Common myeloid progenitor, CD34-positive (primary cell): ENCODE measurements around the gene NPPC.

Source experiments
- CTCF ChIA-PET: fragments of 350-600 bp; sonication (Branson Sonifier 250); formaldehyde crosslinking; loops from one replicate; lab custom pipeline; 2021; ENCODE audit warnings: antibody characterized with exemption; lab: Charles Lee
- POLR2A ChIA-PET: fragments of 350-600 bp; sonication (Branson Sonifier 250); formaldehyde crosslinking; loops from one replicate; lab custom pipeline; 2021; ENCODE audit warnings: antibody characterized with exemption; lab: Charles Lee
- DNase-seq, 3 donors: peaks; one replicate each; pipeline versions ENCODE4 v3.0.0 to v3.0.0-alpha.2; 2013
- H3K27ac ChIP-seq, 2 experiments: 1 replicate in 1 of 2; 2 replicates in 1 of 2; pipeline ENCODE4 v1.7.0; 2013; ENCODE audit warnings: inconsistent platforms in 2 of 2, low read length in 2 of 2, mild to moderate bottlenecking in 2 of 2, low read depth in 1 of 2, moderate library complexity in 1 of 2; ENCODE audit not compliant: severe bottlenecking in 2 of 2, insufficient read depth in 1 of 2, poor library complexity in 1 of 2
- H3K27me3 ChIP-seq, 5 experiments: replicated peaks in 2 of 5; 1 replicate in 3 of 5; 2 replicates in 2 of 5; pipeline versions ENCODE4 v1.6.1 to v1.7.0; 2013; ENCODE audit warnings: low read length in 4 of 5, mild to moderate bottlenecking in 2 of 5, moderate library complexity in 2 of 5, inconsistent platforms in 1 of 5; ENCODE audit not compliant: insufficient read depth in 5 of 5, control insufficient read depth in 4 of 5
- H3K36me3 ChIP-seq, 4 experiments: 1 replicate in 2 of 4; 2 replicates in 2 of 4; pipeline versions ENCODE4 v1.6.1 to v1.7.0; 2013; ENCODE audit warnings: low read length in 3 of 4, control low read depth in 1 of 4, mild to moderate bottlenecking in 1 of 4; ENCODE audit not compliant: control insufficient read depth in 4 of 4, insufficient read depth in 4 of 4
- H3K4me1 ChIP-seq, 4 experiments: 1 replicate in 3 of 4; 2 replicates in 1 of 4; pipeline versions ENCODE4 v1.6.1 to v1.7.1; 2013; ENCODE audit warnings: low read length in 3 of 4, mild to moderate bottlenecking in 3 of 4, control low read depth in 1 of 4, inconsistent platforms in 1 of 4, moderate library complexity in 1 of 4; ENCODE audit not compliant: control insufficient read depth in 4 of 4, insufficient read depth in 4 of 4; ENCODE audit errors: control extremely low read depth in 1 of 4
- H3K4me3 ChIP-seq, 7 experiments: 1 replicate in 4 of 7; 2 replicates in 3 of 7; pipeline versions ENCODE4 v1.5.1 to v1.7.0; 2013; ENCODE audit warnings: mild to moderate bottlenecking in 7 of 7, low read length in 6 of 7, moderate library complexity in 6 of 7, inconsistent platforms in 2 of 7, low read depth in 2 of 7, control low read depth in 1 of 7; ENCODE audit not compliant: insufficient read depth in 4 of 7, control insufficient read depth in 1 of 7; ENCODE audit errors: extremely low read depth in 1 of 7
- H3K9me3 ChIP-seq, 5 experiments: 1 replicate in 4 of 5; 2 replicates in 1 of 5; pipeline versions ENCODE4 v1.6.1 to v1.7.1; 2013; ENCODE audit warnings: low read length in 4 of 5, mild to moderate bottlenecking in 2 of 5, inconsistent platforms in 1 of 5, low read depth in 1 of 5, moderate library complexity in 1 of 5; ENCODE audit not compliant: control insufficient read depth in 4 of 5, insufficient read depth in 2 of 5; ENCODE audit errors: control extremely low read depth in 1 of 5
- whole genome bisulfite sequencing: methylation state at CpG from one replicate; pipeline ENCODE4 v1.1.5; 2013; ENCODE audit not compliant: insufficient coverage; 5-methylcytosine and 5-hydroxymethylcytosine counted together

NPPC gene

DNA sequence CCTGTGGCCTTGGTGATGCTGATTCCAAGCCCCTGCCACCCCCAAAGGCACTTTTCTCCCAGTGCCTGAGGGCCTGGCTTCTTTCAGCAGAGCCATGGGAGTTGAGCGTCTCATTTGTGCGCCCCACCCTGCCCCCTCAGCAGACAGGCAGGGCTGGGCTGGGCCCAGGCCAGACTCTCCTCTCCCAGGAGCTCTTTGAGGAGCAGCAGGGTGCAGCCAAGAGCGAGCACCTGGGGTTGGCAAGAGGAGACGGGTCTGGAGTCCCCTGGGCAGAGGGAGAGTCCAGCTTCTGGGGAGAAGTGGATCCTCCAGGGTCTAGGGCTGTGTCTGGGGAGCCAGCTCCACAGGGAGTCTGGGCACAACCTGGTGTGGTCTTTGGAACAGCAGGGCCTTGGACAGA, 21.2 kb downstream of the NPPC start:
- DNase-seq: no peak
- WGBS: 100% methylated on average over 4 of the region's 4 CpGs
- Histone ChIP-seq H3K9me3 (no peaks in the 10 kb centered on the region), H3K36me3 (no peaks in the 10 kb centered on the region), H3K4me1 (peaks cover 0 to 12% (median 7%) of the 10 kb centered on the region in 4 experiments), H3K4me3 (no peak overlapping the region), H3K27ac (no peak overlapping the region), H3K27me3 (peaks cover 0 to 2% (median 0%) of the 10 kb centered on the region in 5 experiments)
- ChIA-PET POLR2A (no interaction called here), CTCF (interaction anchor here (0.9 to 5.3 kb wide), 8 partner anchors 13 to 422 kb away, joined by 3 to 42 read pairs (median 5); no protein-coding TSS in a partner anchor)

DNA sequence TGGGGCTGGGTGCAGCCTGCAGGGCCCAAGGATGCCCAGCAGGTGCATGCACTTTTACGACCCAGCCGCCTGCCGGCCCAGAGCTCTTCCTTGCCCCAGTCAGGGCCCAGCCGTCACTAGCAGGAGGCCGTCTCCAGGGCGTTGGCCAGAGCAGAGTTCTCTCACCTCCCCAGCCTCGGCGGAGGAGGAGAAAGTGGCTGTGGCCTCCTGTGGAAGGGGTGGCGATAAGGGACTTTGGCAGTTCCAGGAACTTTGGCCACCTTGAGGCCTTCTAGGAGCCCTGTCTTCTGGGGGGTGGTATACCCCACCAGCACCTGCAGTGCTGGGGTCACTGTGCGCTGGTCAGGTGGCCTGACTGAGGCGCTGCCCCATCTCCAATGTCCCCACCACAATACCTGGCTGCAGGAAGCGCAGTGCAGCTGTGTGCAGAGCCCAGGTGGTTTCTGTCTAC, 22.0 kb downstream of the NPPC start:
- H3K36me3 ChIP-seq: no peaks in the 10 kb centered on the region
- peaks cover 0 to 2% (median 0%) of the 10 kb centered on the region in 5 experiments for H3K27me3 ChIP-seq
- no peaks in the 10 kb centered on the region for H3K9me3 ChIP-seq
- 97% methylated on average over 11 of the region's 12 CpGs for WGBS
- no peak overlapping the region for H3K27ac ChIP-seq
- ChIA-PET CTCF (interaction anchor here (0.8 to 5.3 kb wide), 3 partner anchors 13 to 422 kb away, joined by 3 to 42 read pairs (median 6); no protein-coding TSS in a partner anchor), POLR2A (no interaction called here)
- H3K4me3 ChIP-seq: no peak overlapping the region
- DNase-seq: no peak
- H3K4me1 ChIP-seq: peaks cover 0 to 5% (median 2%) of the 10 kb centered on the region in 4 experiments

DNA sequence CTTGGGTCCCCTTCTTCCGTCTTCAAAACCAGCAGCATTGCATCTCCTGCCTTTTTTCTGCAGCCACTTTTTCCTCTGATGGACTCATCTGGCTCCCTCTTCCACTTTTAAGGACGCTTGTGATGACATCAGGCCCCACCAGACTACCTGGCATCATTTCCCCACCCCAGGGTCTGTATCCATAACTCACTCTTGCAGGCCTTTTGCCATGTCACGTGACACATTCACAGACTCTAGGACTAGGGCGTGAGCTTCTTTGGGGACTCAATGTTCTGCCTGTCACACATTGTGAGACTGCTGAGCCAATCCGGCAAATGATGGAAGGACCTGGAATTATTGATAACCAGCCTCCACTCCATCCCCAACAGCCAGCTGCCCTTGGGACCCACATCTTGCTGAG, 23.6 kb downstream of the NPPC start:
- 84% methylated on average over 5 of the region's 5 CpGs for WGBS
- peaks cover 0 to 2% (median 0%) of the 10 kb centered on the region in 5 experiments for H3K27me3 ChIP-seq
- no peak overlapping the region for H3K27ac ChIP-seq
- CTCF ChIA-PET: interaction anchor here (0.8 to 3.3 kb wide), 9 partner anchors 9 to 542 kb away, joined by 3 to 27 read pairs (median 5); no protein-coding TSS in a partner anchor
- POLR2A ChIA-PET: no interaction called here
- peaks cover 0 to 4% (median 1%) of the 10 kb centered on the region in 4 experiments for H3K4me1 ChIP-seq
- no peaks in the 10 kb centered on the region for H3K9me3 ChIP-seq
- no peak overlapping the region for H3K4me3 ChIP-seq
- no peak for DNase-seq
- no peaks in the 10 kb centered on the region for H3K36me3 ChIP-seq

DNA sequence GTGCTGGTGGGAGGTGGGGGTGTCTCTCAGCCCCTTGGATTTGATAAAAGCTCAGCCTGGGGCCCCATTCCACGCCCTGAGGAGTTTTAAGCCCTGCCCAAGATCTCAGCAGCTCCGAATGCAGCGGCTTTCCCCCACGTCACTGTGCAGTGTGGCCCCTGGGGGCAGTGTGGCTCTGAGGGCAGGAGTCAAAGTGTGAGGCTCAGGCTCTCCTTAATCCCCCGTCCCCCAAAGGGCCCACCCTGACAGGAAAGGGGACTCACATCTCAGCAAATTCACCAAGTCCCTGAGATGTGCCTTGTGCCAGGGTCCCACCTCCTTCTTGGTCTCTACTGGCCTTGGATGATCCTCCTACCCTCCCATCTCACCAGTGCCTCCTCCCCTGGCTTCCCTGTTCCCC, 25.2 kb downstream of the NPPC start:
- WGBS: 93% methylated on average over 5 of the region's 5 CpGs
- peaks cover 0 to 2% (median 0%) of the 10 kb centered on the region in 4 experiments for H3K4me1 ChIP-seq
- ChIA-PET POLR2A (no interaction called here), CTCF (interaction anchor here (1.0 to 3.3 kb wide), 20 partner anchors 10 to 619 kb away, joined by 3 to 27 read pairs (median 6); partner anchors contain the start of gene PRSS56)
- no peaks in the 10 kb centered on the region for H3K9me3 ChIP-seq
- no peaks in the 10 kb centered on the region for H3K36me3 ChIP-seq
- no peak for DNase-seq
- H3K27me3 ChIP-seq: peaks cover 0 to 2% (median 0%) of the 10 kb centered on the region in 5 experiments
- no peak overlapping the region for H3K4me3 ChIP-seq
- H3K27ac ChIP-seq: no peak overlapping the region

DNA sequence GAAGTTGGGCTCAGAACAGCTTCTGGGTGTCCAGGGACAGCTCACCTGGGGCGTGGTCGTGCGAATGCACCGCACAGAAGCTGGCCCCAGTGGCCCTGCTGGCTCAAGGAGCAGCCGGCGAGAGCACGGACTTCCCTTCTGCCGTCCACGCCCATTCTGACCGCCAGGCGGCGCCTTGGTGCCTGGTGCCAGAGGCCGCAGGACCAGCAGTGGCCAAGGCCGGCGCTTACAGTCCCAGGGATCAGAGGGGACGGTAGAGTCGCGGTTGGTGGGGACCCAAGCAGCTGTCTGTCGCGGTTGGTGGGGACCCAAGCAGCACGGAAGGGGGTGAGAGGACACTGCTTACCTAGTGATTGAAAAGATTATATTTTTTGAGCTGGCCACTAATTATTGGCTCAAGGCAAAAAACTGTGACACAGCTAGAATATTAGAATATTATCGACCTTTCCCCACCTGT, 25.7 kb downstream of the NPPC start:
- POLR2A ChIA-PET: no interaction called here
- WGBS: 31% methylated on average over 16 of the region's 22 CpGs
- Histone ChIP-seq H3K9me3 (no peaks in the 10 kb centered on the region), H3K27ac (no peak overlapping the region), H3K27me3 (peaks cover 0 to 2% (median 0%) of the 10 kb centered on the region in 5 experiments), H3K4me3 (no peak overlapping the region), H3K36me3 (no peaks in the 10 kb centered on the region), H3K4me1 (peaks cover 0 to 2% (median 0%) of the 10 kb centered on the region in 4 experiments)
- CTCF ChIA-PET: interaction anchor here (0.7 to 3.3 kb wide), 22 partner anchors 10 to 619 kb away, joined by 3 to 27 read pairs (median 4); partner anchors contain the start of gene PRSS56
- peak; percentile 42 to 65 (median 61) for DNase-seq

DNA sequence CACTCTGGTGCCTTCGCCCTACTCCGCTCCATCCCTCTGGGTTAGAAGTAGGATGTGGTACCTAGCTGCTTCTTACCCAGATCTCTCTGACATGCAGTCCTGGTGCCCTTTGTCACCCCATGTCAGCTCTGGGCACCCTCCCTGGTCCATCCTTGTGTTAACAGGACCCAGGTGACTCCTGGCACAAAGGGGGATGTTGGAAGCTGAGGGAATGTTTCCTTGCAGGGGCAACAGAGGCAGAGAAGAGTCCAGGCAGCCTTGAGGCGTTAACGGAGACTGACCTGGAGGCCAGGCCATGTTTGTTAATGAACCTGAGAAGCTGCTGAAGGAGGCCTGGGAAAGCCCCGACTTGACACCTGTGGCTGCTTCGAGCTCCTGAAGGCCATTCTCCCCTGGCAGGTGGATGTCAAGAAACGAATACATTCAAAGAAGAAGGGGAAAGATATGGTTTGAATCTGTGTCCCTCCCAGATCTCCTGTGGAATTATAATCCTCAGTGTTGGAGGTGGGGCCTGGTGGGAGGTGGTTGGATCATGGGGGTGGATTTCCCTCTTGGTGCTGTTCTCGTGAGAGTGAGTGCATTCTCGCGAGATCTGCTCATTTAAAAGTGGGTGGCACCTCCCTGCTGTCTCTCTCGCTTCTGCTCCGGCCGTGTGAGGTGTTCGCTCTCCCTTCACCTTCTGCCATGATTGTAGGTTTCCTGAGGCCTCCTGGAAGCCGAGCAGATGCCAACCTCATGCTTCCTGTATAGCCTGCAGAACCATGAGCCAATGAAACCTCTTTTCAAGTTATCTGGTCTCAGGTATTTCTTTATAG, 31.4 kb downstream of the NPPC start:
- 83% methylated on average over 12 of the region's 15 CpGs for WGBS
- Histone ChIP-seq H3K27ac (no peak overlapping the region), H3K36me3 (no peaks in the 10 kb centered on the region), H3K4me3 (no peak overlapping the region), H3K4me1 (peaks cover 0 to 1% (median 0%) of the 10 kb centered on the region in 4 experiments), H3K27me3 (no peaks in the 10 kb centered on the region), H3K9me3 (no peaks in the 10 kb centered on the region)
- POLR2A ChIA-PET: no interaction called here
- no peak for DNase-seq
- CTCF ChIA-PET: no interaction called here

DNA sequence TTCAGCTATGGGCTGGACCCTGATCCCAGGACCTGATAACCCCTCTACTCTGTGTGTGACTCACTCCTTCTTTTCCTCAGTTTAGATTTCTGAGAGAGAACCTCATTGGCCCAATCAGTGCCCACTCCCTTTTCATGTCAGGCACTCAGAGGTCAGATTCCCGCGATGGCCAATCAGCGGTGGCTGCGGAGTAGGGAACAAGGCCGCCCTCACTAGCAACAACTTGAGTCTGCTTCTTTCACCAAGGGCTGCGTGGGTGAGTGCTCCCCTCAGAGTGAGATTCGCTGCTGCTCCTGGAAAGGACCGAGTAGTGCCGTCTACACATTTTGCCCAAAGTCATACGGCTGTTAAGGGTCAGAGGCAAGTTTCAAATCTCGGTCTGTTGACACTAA, 34.7 kb downstream of the NPPC start:
- H3K4me1 ChIP-seq: peaks cover 0 to 1% (median 0%) of the 10 kb centered on the region in 4 experiments
- 89% methylated on average over 11 of the region's 11 CpGs for WGBS
- no peaks in the 10 kb centered on the region for H3K9me3 ChIP-seq
- POLR2A ChIA-PET: no interaction called here
- no peak overlapping the region for H3K4me3 ChIP-seq
- no peaks in the 10 kb centered on the region for H3K27me3 ChIP-seq
- no peaks in the 10 kb centered on the region for H3K36me3 ChIP-seq
- no peak overlapping the region for H3K27ac ChIP-seq
- CTCF ChIA-PET: interaction anchor here (2.2 kb wide), 1 partner anchor 9 kb away, joined by 18 read pairs; no protein-coding TSS in a partner anchor
- DNase-seq: no peak
